Right renal pelvis (tissue), 4 donors: ENCODE measurements around the gene CHI3L1. TPM values are rescaled to one million over a fixed set of nuclear protein-coding genes. Genes with fewer than 3 reads are reported as not detected.

Source experiments
- DNase-seq, 4 donors: peaks; one replicate each; pipeline ENCODE4 v3.0.0-alpha.2; 2013; ENCODE audit warnings: low read depth in 4 of 4, low spot score in 3 of 4, missing footprints in 1 of 4
- polyA plus RNA-seq, 4 donors: library from polyadenylated mRNA; unstranded; fragments of 120-200 nt; gene quantifications; one replicate each; pipeline ENCODE4 v1.2.1, GENCODE V29; 2013; ENCODE audit not compliant: insufficient read length in 4 of 4

Gene CHI3L1
- polyA plus RNA-seq, 4 donors, result 10.3 to 13.5 (median 11.6) TPM

- no peak for DNase-seq
These were observed 15.7 kb downstream of the CHI3L1 start for GRCh38 chr1:203170625-203171330.

GRCh38 chr1:203169770-203170520, 16.6 kb downstream of the CHI3L1 start:
- DNase-seq, result no peak

GRCh38 chr1:203168991-203169390, 17.5 kb downstream of the CHI3L1 start:
- DNase-seq, result no peak

- no peak for DNase-seq
These were observed 18.2 kb downstream of the CHI3L1 start for GRCh38 chr1:203168256-203168786.

GRCh38 chr1:203167913-203168200, 18.6 kb downstream of the CHI3L1 start:
- no peak for DNase-seq

GRCh38 chr1:203167026-203167912, 19.2 kb downstream of the CHI3L1 start:
- no peak for DNase-seq

- DNase-seq, result no peak
These were observed 20.1 kb downstream of the CHI3L1 start for GRCh38 chr1:203166192-203166940.

GRCh38 chr1:203165800-203166161, 20.7 kb downstream of the CHI3L1 start:
- no peak for DNase-seq

- no peak for DNase-seq
These were observed 21.3 kb downstream of the CHI3L1 start for GRCh38 chr1:203165101-203165799.

- no peak for DNase-seq
These were observed 22.4 kb downstream of the CHI3L1 start for GRCh38 chr1:203163891-203164635.

GRCh38 chr1:203162403-203162802, 24.1 kb downstream of the CHI3L1 start:
- DNase-seq, result no peak

- DNase-seq, result no peak
These were observed 24.8 kb downstream of the CHI3L1 start for GRCh38 chr1:203161703-203162102.

GRCh38 chr1:203161175-203161574, 25.3 kb downstream of the CHI3L1 start:
- DNase-seq, result no peak

GRCh38 chr1:203159844-203160243, 26.7 kb downstream of the CHI3L1 start:
- DNase-seq, result no peak

- no peak for DNase-seq
These were observed 27.4 kb downstream of the CHI3L1 start for GRCh38 chr1:203158960-203159665.

GRCh38 chr1:203158423-203158822, 28.1 kb downstream of the CHI3L1 start:
- DNase-seq, result no peak

GRCh38 chr1:203156280-203156679, 30.2 kb downstream of the CHI3L1 start:
- DNase-seq, result no peak

GRCh38 chr1:203153989-203154821, 32.3 kb downstream of the CHI3L1 start:
- DNase-seq, result no peak
